IMR-90 (cell line): ENCODE measurements around the gene CTSL. TPM values are rescaled to one million over a fixed set of nuclear protein-coding genes. Genes with fewer than 3 reads are reported as not detected.
A peak's percentile ranks its signal among the peaks of the same experiment; 100 is the strongest.

ENCODE experiments used
- ATAC-seq: fragments of 200-7000 bp; cut with Tn5 transposase; 2 replicates; pipeline ENCODE4 v1.9.1; 2020; ENCODE audit warnings: low read depth, mild to moderate bottlenecking, moderate library complexity
- BruUV-seq: library from RNA; stranded (reverse); fragments of 400-500 nt; replicated peaks from 2 replicates; lab custom pipeline; 2021; lab: Mats Ljungman, UMichigan
- CTCF ChIA-PET: fragments of 300-600 bp; formaldehyde crosslinking; extraction: SDS; loops from one replicate; lab custom pipeline; 2021; ENCODE audit warnings: antibody characterized with exemption; lab: Yijun Ruan, JAX
- POLR2A ChIA-PET: fragments of 300-600 bp; sonication (Branson Sonifier 250); formaldehyde crosslinking; loops from one replicate; lab custom pipeline; 2022; ENCODE audit warnings: antibody characterized with exemption; ENCODE audit not compliant: unreplicated experiment; lab: Charles Lee
- DNase-seq: peaks from one replicate; pipeline ENCODE4 v3.0.0; 2013
- H2AFZ ChIP-seq: replicated peaks from 2 replicates; pipeline ENCODE3; 2013; ENCODE audit warnings: low read length, mild to moderate bottlenecking; ENCODE audit not compliant: poor library complexity
- H2AK5ac ChIP-seq: 2 replicates; pipeline ENCODE4 v1.6.1; 2013; ENCODE audit warnings: low read depth, low read length, inconsistent platforms
- H2AK9ac ChIP-seq: replicated peaks from 2 replicates; pipeline ENCODE3; 2013; ENCODE audit warnings: mild to moderate bottlenecking, low read depth, low read length, moderate library complexity; ENCODE audit not compliant: poor library complexity
- H2BK120ac ChIP-seq: 2 replicates; pipeline ENCODE4 v1.6.1; 2013; ENCODE audit warnings: low read depth, low read length, inconsistent platforms
- H2BK15ac ChIP-seq: 3 replicates; pipeline ENCODE4 v1.6.1; 2013; ENCODE audit warnings: low read depth, low read length, inconsistent platforms
- H2BK20ac ChIP-seq: 2 replicates; pipeline ENCODE4 v1.6.1; 2013; ENCODE audit warnings: low read depth, mild to moderate bottlenecking, inconsistent platforms, low read length, moderate library complexity
- H2BK5ac ChIP-seq: 2 replicates; pipeline ENCODE4 v1.6.1; 2013; ENCODE audit warnings: mild to moderate bottlenecking, low read depth, low read length, inconsistent platforms; ENCODE audit not compliant: poor library complexity, severe bottlenecking
- H3K14ac ChIP-seq: replicated peaks from 2 replicates; pipeline ENCODE4 v1.6.1; 2013; ENCODE audit warnings: low read depth, low read length, inconsistent platforms
- H3K18ac ChIP-seq: 2 replicates; pipeline ENCODE4 v1.6.1; 2013; ENCODE audit warnings: low read depth, low read length, control low read depth
- H3K23ac ChIP-seq: 2 replicates; pipeline ENCODE4 v1.6.1; 2013; ENCODE audit warnings: low read depth, low read length, inconsistent platforms
- H3K27ac ChIP-seq: 2 replicates; pipeline ENCODE4 v1.5.1; 2013; ENCODE audit warnings: mild to moderate bottlenecking, control low read depth, low read length; ENCODE audit not compliant: insufficient read depth
- H3K27me3 ChIP-seq: 2 replicates; pipeline ENCODE4 v1.6.1; 2013; ENCODE audit warnings: low read length; ENCODE audit not compliant: control insufficient read depth, insufficient read depth
- H3K36me3 ChIP-seq: 2 replicates; pipeline ENCODE4 v1.6.1; 2013; ENCODE audit warnings: low read length, mixed read lengths; ENCODE audit not compliant: control insufficient read depth, insufficient read depth
- H3K4ac ChIP-seq: 2 replicates; pipeline ENCODE4 v1.6.1; 2013; ENCODE audit warnings: low read depth, low read length, inconsistent platforms
- H3K4me1 ChIP-seq: 2 replicates; pipeline ENCODE4 v1.6.1; 2013; ENCODE audit warnings: low read length, mixed read lengths; ENCODE audit not compliant: control insufficient read depth, insufficient read depth
- H3K4me2 ChIP-seq: 2 replicates; pipeline ENCODE4 v1.6.1; 2013; ENCODE audit warnings: low read depth, mild to moderate bottlenecking, control low read depth, low read length, moderate library complexity
- H3K4me3 ChIP-seq: 2 replicates; pipeline ENCODE4 v1.5.1; 2013; ENCODE audit warnings: low read depth, mild to moderate bottlenecking, control low read depth, low read length, moderate library complexity; ENCODE audit not compliant: insufficient read depth
- H3K56ac ChIP-seq: 2 replicates; pipeline ENCODE4 v1.6.1; 2013; ENCODE audit warnings: low read length, inconsistent platforms; ENCODE audit not compliant: insufficient read depth; ENCODE audit errors: extremely low read depth
- H3K79me1 ChIP-seq, 2 experiments: 2 replicates each; pipeline ENCODE4 v1.6.1; 2013; ENCODE audit warnings: low read length in 2 of 2, inconsistent platforms in 1 of 2, low read depth in 1 of 2
- H3K9ac ChIP-seq: 2 replicates; pipeline ENCODE4 v1.6.1; 2013; ENCODE audit warnings: low read depth, low read length, control low read depth
- H3K9me1 ChIP-seq: 2 replicates; pipeline ENCODE4 v1.6.1; 2013; ENCODE audit warnings: low read length, inconsistent platforms; ENCODE audit not compliant: insufficient read depth
- H3K9me3 ChIP-seq: 2 replicates; pipeline ENCODE4 v1.6.1; 2013; ENCODE audit warnings: low read length; ENCODE audit not compliant: control insufficient read depth, insufficient read depth
- H4K20me1 ChIP-seq: 2 replicates; pipeline ENCODE4 v1.6.1; 2013; ENCODE audit warnings: low read length, inconsistent platforms; ENCODE audit not compliant: insufficient read depth
- H4K5ac ChIP-seq: 2 replicates; pipeline ENCODE4 v1.6.1; 2013; ENCODE audit warnings: mild to moderate bottlenecking, low read depth, low read length, control low read depth
- H4K8ac ChIP-seq, 2 experiments: 2 replicates each; pipeline ENCODE4 v1.6.1; 2013; ENCODE audit warnings: low read depth in 2 of 2, low read length in 2 of 2, control low read depth in 1 of 2, inconsistent platforms in 1 of 2
- H4K91ac ChIP-seq: 2 replicates; pipeline ENCODE4 v1.6.1; 2013; ENCODE audit warnings: low read depth, low read length, inconsistent platforms; ENCODE audit not compliant: insufficient read depth
- BHLHE40 ChIP-seq: fragments of 150-350 bp; IDR thresholded peaks from 2 replicates; pipeline ENCODE4 v1.6.1; 2016; ENCODE audit warnings: mild to moderate bottlenecking, low read depth, low read length
- MAFK ChIP-seq: IDR thresholded peaks from 2 replicates; pipeline ENCODE4 v1.6.1; 2012; ENCODE audit warnings: low read depth, low read length, improper control_type of control experiment
- MAZ ChIP-seq: IDR thresholded peaks from 2 replicates; pipeline ENCODE4 v1.6.1; 2012; ENCODE audit warnings: low read depth, mild to moderate bottlenecking, low read length, improper control_type of control experiment, moderate library complexity, borderline replicate concordance
- NFE2L2 ChIP-seq: fragments of 150-350 bp; IDR thresholded peaks from 2 replicates; pipeline ENCODE4 v1.6.1; 2016; ENCODE audit warnings: low read depth, mild to moderate bottlenecking, low read length
- POLR2A ChIP-seq: IDR thresholded peaks from 2 replicates; pipeline ENCODE4 v1.6.1; 2012; ENCODE audit warnings: mild to moderate bottlenecking, low read depth, low read length
- RFX5 ChIP-seq: IDR thresholded peaks from 2 replicates; pipeline ENCODE4 v1.8.0; 2012; ENCODE audit warnings: low read depth, mild to moderate bottlenecking, low read length, moderate library complexity
- USF2 ChIP-seq: fragments of 150-350 bp; IDR thresholded peaks from 2 replicates; pipeline ENCODE4 v1.6.1; 2017; ENCODE audit warnings: mild to moderate bottlenecking, antibody characterized with exemption, low read length, low read depth
- WGBS, 2 experiments: methylation state at CpG; one replicate each; pipeline versions ENCODE4 v1.1.5 to v1.1.7; 2013; ENCODE audit warnings: missing lambda C conversion rate in 2 of 2; ENCODE audit not compliant: insufficient read length in 1 of 2; ENCODE audit errors: extremely low coverage in 2 of 2; 5-methylcytosine and 5-hydroxymethylcytosine counted together
- dilution Hi-C: fragments of 300-500 bp; cut with HindIII; formaldehyde crosslinking; loops from one replicate; pipeline ENCODE4 v1.14.3; 2018; ENCODE audit warnings: low sequenced_read_pairs; ENCODE audit not compliant: unreplicated experiment
- in situ Hi-C: fragments of 300-500 bp; cut with MboI; formaldehyde crosslinking; loops from 3 replicates; pipeline ENCODE4 v1.14.3; 2019; ENCODE audit warnings: low sequenced_read_pairs, inconsistent platforms, mixed read lengths
- intact Hi-C: fragments of 100-400 bp; cut with micrococcal nuclease; formaldehyde crosslinking; loops from 2 replicates; pipeline ENCODE4 v1.10.0; 2022
- polyA plus RNA-seq, 3 experiments: library from polyadenylated mRNA; depleted of rRNA; stranded (reverse); fragments of >200 nt; gene quantifications; 2 replicates each; pipeline ENCODE4 v1.2.3, GENCODE V29; 2012; ENCODE audit warnings: low replicate concordance in 1 of 3
- total RNA-seq: library from RNA; depleted of rRNA; stranded (reverse); fragments of >200 nt; gene quantifications from 2 replicates; pipeline ENCODE4 v1.2.3, GENCODE V29; 2012

Gene CTSL
- total and polyA plus RNA-seq, 2 of the 4 experiments (the other 2 are of a cell fraction) = 57.0 to 112 TPM

DNA sequence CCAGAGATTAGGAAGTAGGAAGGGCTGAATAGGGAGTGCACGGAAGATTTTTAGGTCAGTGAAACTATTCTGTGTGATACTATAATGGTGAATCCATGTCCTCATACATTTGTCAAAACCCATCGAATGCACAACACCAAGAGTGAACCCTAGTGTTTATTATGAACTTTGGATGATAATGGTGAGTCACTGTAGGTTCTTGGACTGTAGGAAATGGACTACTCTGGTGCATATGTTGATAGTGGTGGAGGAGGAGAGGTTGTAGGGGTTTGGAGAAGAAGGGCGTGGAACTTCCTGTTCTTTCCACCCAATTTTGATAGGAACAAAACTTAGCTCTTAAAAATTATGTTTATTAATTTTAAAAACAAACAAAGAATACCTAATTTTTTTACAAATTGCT lies 14.3 kb downstream of the CTSL start:
- peak; percentile 6 for DNase-seq
- H3K14ac ChIP-seq = no peak overlapping the region
- H3K4ac ChIP-seq = no peak overlapping the region
- BruUV-seq = no TSS peak
- no peaks in the 10 kb centered on the region for H3K36me3 ChIP-seq
- H2BK120ac ChIP-seq = no peak overlapping the region
- dilution Hi-C loops = no loop called here
- H3K56ac ChIP-seq = no peak overlapping the region
- H3K23ac ChIP-seq = no peak overlapping the region
- no peak overlapping the region for H2AK5ac ChIP-seq
- no peak overlapping the region for H2BK20ac ChIP-seq
- no peak for TF ChIP-seq MAFK
- no peak for TF ChIP-seq NFE2L2
- no peak for TF ChIP-seq MAZ
- no peak for TF ChIP-seq RFX5
- no peak for TF ChIP-seq BHLHE40
- TF ChIP-seq POLR2A = no peak
- no peak for TF ChIP-seq USF2
- no peak overlapping the region for H4K5ac ChIP-seq
- peaks cover 5% of the 10 kb centered on the region; the same call in 1 of the 2 replicates for H3K9me1 ChIP-seq
- no peak overlapping the region for H2AK9ac ChIP-seq
- H4K20me1 ChIP-seq = no peaks in the 10 kb centered on the region
- in situ Hi-C loops = no loop called here
- no peak overlapping the region for H3K4me3 ChIP-seq
- no peak overlapping the region for H4K91ac ChIP-seq
- no peak overlapping the region for H2AFZ ChIP-seq
- intact Hi-C loops = no loop called here
- no peak overlapping the region for H3K27ac ChIP-seq
- no peak overlapping the region for H3K4me2 ChIP-seq
- WGBS, 2 experiments = no CpG with 5 or more reads among the region's 3 CpGs
- ATAC-seq = no peak
- no peaks in the 10 kb centered on the region for H3K4me1 ChIP-seq
- CTCF ChIA-PET = no interaction called here
- POLR2A ChIA-PET = no interaction called here
- H3K18ac ChIP-seq = no peak overlapping the region
- H3K27me3 ChIP-seq = no peaks in the 10 kb centered on the region; the same call in 1 of the 2 replicates
- H3K9me3 ChIP-seq = peaks cover 2% of the 10 kb centered on the region; the same call in 1 of the 2 replicates
- H3K79me1 ChIP-seq = no peaks in the 10 kb centered on the region
- H4K8ac ChIP-seq = no peak overlapping the region
- H2BK15ac ChIP-seq = no peak overlapping the region
- H3K9ac ChIP-seq = no peak overlapping the region
- no peak overlapping the region for H2BK5ac ChIP-seq
